K562 (cell line): ENCODE measurements around the gene LSM11. TPM values are rescaled to one million over a fixed set of nuclear protein-coding genes. Genes with fewer than 3 reads are reported as not detected.

Experiments used
- ARID3B ChIP-seq: fragments of 250-450 bp; sonication (Bioruptor Pico); IDR thresholded peaks from 2 replicates; pipeline ENCODE4 v1.4.0; 2020; ENCODE audit warnings: borderline replicate concordance
- ATF1 ChIP-seq, 2 experiments: fragments of 450-650 bp in 1 of 2; IDR thresholded peaks; 2 replicates each; pipeline ENCODE4 v1.6.1; 2016; ENCODE audit warnings: missing compliant biosample characterization in 1 of 2, missing genetic modification characterization in 1 of 2
- CTBP1 ChIP-seq: fragments of 450-650 bp; IDR thresholded peaks from 2 replicates; pipeline ENCODE4 v1.6.1; 2016; ENCODE audit warnings: borderline replicate concordance
- DMBX1 ChIP-seq: fragments of 250-450 bp; sonication (Bioruptor Pico); IDR thresholded peaks from 2 replicates; pipeline ENCODE4 v1.8.0; 2022; ENCODE audit warnings: inconsistent platforms, mild to moderate bottlenecking, moderate library complexity, borderline replicate concordance
- E2F6 ChIP-seq, 2 experiments: IDR thresholded peaks; 2 replicates each; pipeline ENCODE4 v1.6.1; 2011; ENCODE audit warnings: borderline replicate concordance in 1 of 2, control low read depth in 1 of 2, low read depth in 1 of 2, low read length in 1 of 2, mild to moderate bottlenecking in 1 of 2, mixed read lengths in 1 of 2, moderate library complexity in 1 of 2; ENCODE audit not compliant: insufficient read depth in 1 of 2, insufficient read length in 1 of 2, poor library complexity in 1 of 2, severe bottlenecking in 1 of 2; ENCODE audit errors: extremely low read depth in 1 of 2
- FOXK2 ChIP-seq, 2 experiments: fragments of 450-650 bp; IDR thresholded peaks in 1 of 2; conservative IDR thresholded peaks in 1 of 2; 2 replicates each; pipeline ENCODE4 v1.6.1; 2016; ENCODE audit warnings: low read depth in 2 of 2, mild to moderate bottlenecking in 1 of 2
- GMEB1 ChIP-seq: fragments of 250-450 bp; sonication (Bioruptor Pico); IDR thresholded peaks from 2 replicates; pipeline ENCODE4 v1.4.0; 2020; ENCODE audit warnings: mild to moderate bottlenecking
- LCOR ChIP-seq: sonication (generic); formaldehyde crosslinking; IDR thresholded peaks from 2 replicates; pipeline ENCODE4 v1.8.0; 2022; ENCODE audit warnings: mild to moderate bottlenecking, missing genetic modification reagents
- MAZ ChIP-seq, 2 experiments: fragments of 450-650 bp in 1 of 2; sonication (generic) in 1 of 2; formaldehyde crosslinking; IDR thresholded peaks in 1 of 2; conservative IDR thresholded peaks in 1 of 2; 2 replicates each; pipeline versions ENCODE4 v1.4.0 to v1.5.0; 2020; ENCODE audit warnings: mild to moderate bottlenecking in 1 of 2, missing genetic modification reagents in 1 of 2
- MXI1 ChIP-seq: IDR thresholded peaks from 2 replicates; pipeline ENCODE4 v1.6.1; 2011; ENCODE audit warnings: low read depth, mild to moderate bottlenecking, improper control_type of control experiment, low read length
- NCOA1 ChIP-seq: fragments of 450-650 bp; IDR thresholded peaks from 2 replicates; pipeline ENCODE4 v1.6.1; 2016; ENCODE audit warnings: low read depth
- NCOR1 ChIP-seq: fragments of 450-650 bp; IDR thresholded peaks from 2 replicates; pipeline ENCODE4 v1.6.1; 2016; ENCODE audit warnings: mild to moderate bottlenecking, moderate library complexity
- SMARCA4 ChIP-seq: fragments of 450-650 bp; IDR thresholded peaks from 2 replicates; pipeline ENCODE4 v1.6.1; 2016
- STAT5A ChIP-seq: IDR thresholded peaks from 2 replicates; pipeline ENCODE4 v1.6.1; 2012; ENCODE audit warnings: low read length, inconsistent platforms, borderline replicate concordance
- TAL1 ChIP-seq: fragments of 450-650 bp; IDR thresholded peaks from 2 replicates; pipeline ENCODE4 v1.6.1; 2016; ENCODE audit warnings: mild to moderate bottlenecking
- TEAD4 ChIP-seq, 2 experiments: sonication (generic) in 1 of 2; formaldehyde crosslinking in 1 of 2; IDR thresholded peaks; 2 replicates each; pipeline versions ENCODE4 v1.6.1 to v1.8.0; 2012 to 2022; ENCODE audit warnings: borderline replicate concordance in 1 of 2, inconsistent platforms in 1 of 2, low read length in 1 of 2, mild to moderate bottlenecking in 1 of 2, missing genetic modification reagents in 1 of 2
- TFAP4 ChIP-seq: sonication (generic); formaldehyde crosslinking; IDR thresholded peaks from 2 replicates; pipeline ENCODE4 v1.8.0; 2022; ENCODE audit warnings: missing genetic modification reagents, mild to moderate bottlenecking, moderate library complexity, borderline replicate concordance
- XRCC4 ChIP-seq: IDR thresholded peaks from one replicate; pipeline ENCODE4 v1.6.1; 2011; ENCODE audit not compliant: insufficient read depth, insufficient read length; ENCODE audit errors: extremely low read depth
- YY1 ChIP-seq, 3 experiments: IDR thresholded peaks; 2 replicates each; pipeline ENCODE4 v1.6.1; 2011; ENCODE audit warnings: low read length in 2 of 3, mild to moderate bottlenecking in 2 of 3, moderate library complexity in 2 of 3, borderline replicate concordance in 1 of 3, control low read depth in 1 of 3, low read depth in 1 of 3; ENCODE audit not compliant: insufficient read depth in 3 of 3, insufficient replicate concordance in 2 of 3, control insufficient read depth in 1 of 3, insufficient read length in 1 of 3; ENCODE audit errors: extremely low read depth in 1 of 3
- ZNF121 ChIP-seq: sonication (generic); formaldehyde crosslinking; conservative IDR thresholded peaks from 2 replicates; pipeline ENCODE4 v1.8.0; 2022; ENCODE audit warnings: missing genetic modification reagents
- polyA plus RNA-seq, 8 experiments: library from polyadenylated mRNA; depleted of rRNA in 4 of 8; stranded (reverse) in 5 of 8; unstranded in 3 of 8; fragments of >200 nt; fragmentation: Nextera tagmentation in 2 of 8; fragmentation: Illumina TruSeq in 1 of 8; extraction: Ambion mirVana in 2 of 8; extraction: Trizol in 1 of 8; gene quantifications; 2 replicates each; pipeline versions ENCODE4 v1.2.1 to v1.2.3, GENCODE V29; 2011 to 2014; ENCODE audit warnings: inconsistent platforms in 1 of 8, missing spikeins in 1 of 8
- total RNA-seq, 7 experiments: library from RNA; depleted of rRNA in 6 of 7; stranded (reverse); fragments of >200 nt in 6 of 7; fragmentation: Illumina TruSeq in 2 of 7; extraction: Trizol in 2 of 7; gene quantifications; 2 replicates each; pipeline versions ENCODE4 v1.2.1 to v1.2.3, GENCODE V29; 2011 to 2021; ENCODE audit warnings: low replicate concordance in 1 of 7

LSM11 gene
- total and polyA plus RNA-seq, 9 of the 15 experiments (the other 6 are each of a cell fraction or from before 2014, with no cell fraction given) = 1.8 to 9.4 (median 4.7) TPM

GRCh38 chr5:157732596-157733262 lies 10.8 kb upstream of the LSM11 start (continued):
- TF ChIP-seq TEAD4 (IDR thresholded peaks at IDR 0.05; ENCODE audit: low read length) = peak; percentile 87
- TF ChIP-seq TEAD4 (CRISPR knock-in tag; IDR thresholded peaks at IDR 0.05; ENCODE audit: borderline replicate concordance) = no peak
- TF ChIP-seq CTBP1 = peak; percentile 49; the same call in 1 of the 2 replicates
- peak; percentile 39 for TF ChIP-seq STAT5A
- peak; percentile 56; the same call in 1 of the 2 replicates for TF ChIP-seq TFAP4
- TF ChIP-seq ZNF121 = no peak
- no peak for TF ChIP-seq ARID3B (CRISPR knock-in tag)
- TF ChIP-seq SMARCA4 = peak; percentile 55; the same call in 1 of the 2 replicates
- TF ChIP-seq NCOR1 = peak; percentile 68
- no peak for TF ChIP-seq XRCC4
- TF ChIP-seq ATF1 (CRISPR knock-in tag; IDR thresholded peaks at IDR 0.05) = no peak
- TF ChIP-seq ATF1 (tag; IDR thresholded peaks at IDR 0.05) = peak; percentile 36; the same call in 1 of the 2 replicates
- TF ChIP-seq E2F6 (IDR thresholded peaks at IDR 0.05; ENCODE audit: borderline replicate concordance in 1 of 2, extremely low read depth in 1 of 2, insufficient read depth in 1 of 2, insufficient read length in 1 of 2, low read depth in 1 of 2, low read length in 1 of 2, poor library complexity in 1 of 2, severe bottlenecking in 1 of 2) = no peak
- peak; percentile 81 for TF ChIP-seq TAL1
- TF ChIP-seq NCOA1 = peak; percentile 48; the same call in 1 of the 2 replicates
- 0 out of 2 replicates have a peak, but pooled peaks have one; percentile 8 for TF ChIP-seq GMEB1 (CRISPR knock-in tag)
- no peak for TF ChIP-seq DMBX1 (CRISPR knock-in tag)
- peak; percentile 40; the same call in 1 of the 2 replicates for TF ChIP-seq MXI1
- peak in 1 of 3 experiments; percentile 10 for TF ChIP-seq YY1 (IDR thresholded peaks at IDR 0.05; ENCODE audit: borderline replicate concordance in 1 of 3, control insufficient read depth in 1 of 3, extremely low read depth in 1 of 3, insufficient read depth in 3 of 3, insufficient read length in 1 of 3, insufficient replicate concordance in 2 of 3, low read depth in 1 of 3, low read length in 2 of 3)
- TF ChIP-seq LCOR (CRISPR knock-in tag) = no peak
- no peak for TF ChIP-seq MAZ (CRISPR knock-in tag; conservative IDR thresholded peaks at IDR 0.05 in 1 of 2, IDR thresholded peaks at IDR 0.05 in 1 of 2)
- TF ChIP-seq FOXK2 (conservative IDR thresholded peaks at IDR 0.05 in 1 of 2, IDR thresholded peaks at IDR 0.05 in 1 of 2; ENCODE audit: low read depth in 2 of 2) = peak in 1 of 2 experiments; percentile 73; a peak in 3 of 4 replicates
